ENCODE measurements around the gene OTOS. TPM values are rescaled to one million over a fixed set of nuclear protein-coding genes. Genes with fewer than 3 reads are reported as not detected.

OTOS gene
- total RNA-seq, 1 experiment from 2014 or later, result not detected

DNA sequence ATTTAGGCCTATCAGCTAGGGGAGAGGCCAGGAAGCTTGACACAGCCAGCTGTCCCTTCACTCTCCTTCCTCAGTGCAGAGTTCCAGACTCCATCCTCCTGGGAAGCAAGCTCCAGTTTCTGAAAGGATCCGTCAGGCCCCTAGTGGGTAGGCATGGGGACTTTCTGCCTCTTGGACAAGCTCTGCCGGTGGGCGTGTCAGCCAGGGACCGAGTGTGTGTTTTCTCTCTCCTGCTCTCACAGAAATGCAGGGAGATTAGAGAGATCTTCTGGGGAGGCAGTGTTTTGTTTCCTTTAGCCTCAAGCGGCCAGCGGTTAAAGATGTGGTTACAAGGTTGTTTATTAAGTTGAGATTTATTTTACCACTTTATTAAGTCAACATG lies 29.9 kb upstream of the OTOS start:
- no peaks in the 10 kb centered on the region for H4K20me1 ChIP-seq (ENCODE audit: insufficient read depth)
- no peaks in the 10 kb centered on the region for H3K9me3 ChIP-seq (ENCODE audit: control insufficient read depth in 1 of 2, insufficient read depth in 1 of 2, low read depth in 1 of 2, low read length in 2 of 2)
- no peaks in the 10 kb centered on the region; the same call in 1 of the 2 replicates for H3K27me3 ChIP-seq (ENCODE audit: insufficient read depth, low read length)
- intact Hi-C loops (cut with micrococcal nuclease), result no loop called here
- H3K9ac ChIP-seq (ENCODE audit: low read length), result no peak overlapping the region
- H3K27ac ChIP-seq (ENCODE audit: low read depth, low read length), result no peak overlapping the region
- H3K4me1 ChIP-seq (ENCODE audit: control insufficient read depth in 1 of 2, insufficient read depth in 2 of 2, low read length in 2 of 2), result no peaks in the 10 kb centered on the region
- H3K9me2 ChIP-seq (ENCODE audit: insufficient read depth), result no peaks in the 10 kb centered on the region
- no TSS peak for BruUV-seq (replicated peaks)
- ChIA-PET POLR2A (no interaction called here), CTCF (no interaction called here), RAD21 (ENCODE audit: low non-redundant PET in 1 of 2, low total read pairs in 2 of 2, uncharacterized antibody in 2 of 2, unreplicated experiment in 2 of 2) (no interaction called here)
- TF ChIP-seq SIN3A (IDR thresholded peaks at IDR 0.05; ENCODE audit: low read depth), result no peak
- TF ChIP-seq, protein P1, sequence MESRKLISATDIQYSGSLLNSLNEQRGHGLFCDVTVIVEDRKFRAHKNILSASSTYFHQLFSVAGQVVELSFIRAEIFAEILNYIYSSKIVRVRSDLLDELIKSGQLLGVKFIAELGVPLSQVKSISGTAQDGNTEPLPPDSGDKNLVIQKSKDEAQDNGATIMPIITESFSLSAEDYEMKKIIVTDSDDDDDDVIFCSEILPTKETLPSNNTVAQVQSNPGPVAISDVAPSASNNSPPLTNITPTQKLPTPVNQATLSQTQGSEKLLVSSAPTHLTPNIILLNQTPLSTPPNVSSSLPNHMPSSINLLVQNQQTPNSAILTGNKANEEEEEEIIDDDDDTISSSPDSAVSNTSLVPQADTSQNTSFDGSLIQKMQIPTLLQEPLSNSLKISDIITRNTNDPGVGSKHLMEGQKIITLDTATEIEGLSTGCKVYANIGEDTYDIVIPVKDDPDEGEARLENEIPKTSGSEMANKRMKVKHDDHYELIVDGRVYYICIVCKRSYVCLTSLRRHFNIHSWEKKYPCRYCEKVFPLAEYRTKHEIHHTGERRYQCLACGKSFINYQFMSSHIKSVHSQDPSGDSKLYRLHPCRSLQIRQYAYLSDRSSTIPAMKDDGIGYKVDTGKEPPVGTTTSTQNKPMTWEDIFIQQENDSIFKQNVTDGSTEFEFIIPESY (IDR thresholded peaks at IDR 0.05; ENCODE audit: extremely low read depth, insufficient replicate concordance, low read length), result no peak
- TF ChIP-seq EZH2 (IDR thresholded peaks at IDR 0.05), result no peak
- TF ChIP-seq YY1 (IDR thresholded peaks at IDR 0.05; ENCODE audit: extremely low read depth, insufficient replicate concordance, low read depth, low read length), result no peak
- TF ChIP-seq POLR2AphosphoS5 (IDR thresholded peaks at IDR 0.05; ENCODE audit: low read depth, low read length), result no peak
- no peak for TF ChIP-seq ELF1 (IDR thresholded peaks at IDR 0.05; ENCODE audit: borderline replicate concordance, low read depth)
- no peak for TF ChIP-seq SP1 (IDR thresholded peaks at IDR 0.05; ENCODE audit: low read depth)
- no peak overlapping the region for H2AFZ ChIP-seq (ENCODE audit: low read depth, low read length, poor library complexity, severe bottlenecking)
- ATAC-seq (peak; percentile 54; the same call in 1 of the 2 replicates), DNase-seq (ENCODE audit: low read depth, low spot score) (no peak)
- no peak overlapping the region for H3K4me3 ChIP-seq (replicated peaks in 1 of 2; ENCODE audit: low read depth in 1 of 2, low read length in 2 of 2)
- no peak overlapping the region for H3K4me2 ChIP-seq (ENCODE audit: low read length)
- no peaks in the 10 kb centered on the region for H3K36me3 ChIP-seq (ENCODE audit: control insufficient read depth in 1 of 2, insufficient read depth in 2 of 2, low read length in 2 of 2)
- H3K79me2 ChIP-seq (ENCODE audit: insufficient read depth, low read length), result no peaks in the 10 kb centered on the region

Data from HCT116 (cell line).